ENCODE data around the gene NPFF. TPM values are rescaled to one million over a fixed set of nuclear protein-coding genes. Genes with fewer than 3 reads are reported as not detected.
"Not testable (repeated sequence)": the region's sequence is repeated elsewhere in the genome, so short reads cannot be mapped to it uniquely, and the experiment has no call there.

The NPFF gene
- total RNA-seq, 2 experiments from 2014 or later: not detected

GRCh38 chr12:53484686-53485575, 22.4 kb downstream of the NPFF start:
- ATAC-seq (ENCODE audit: low read depth): no peak
- no peak overlapping the region for H3K4me3 Mint-ChIP-seq
- POLR2A ChIA-PET: interaction anchor here (1.0 to 1.1 kb wide), 2 partner anchors 19 to 24 kb away, joined by 3 read pairs; no protein-coding TSS in a partner anchor

GRCh38 chr12:53483979-53484377, 23.3 kb downstream of the NPFF start:
- no peak for DNase-seq
- H3K4me3 Mint-ChIP-seq: no peak overlapping the region
- peaks cover 25% of the 10 kb centered on the region for H3K36me3 Mint-ChIP-seq
- H3K27ac Mint-ChIP-seq: peak overlapping the region; percentile 24
- no peaks in the 10 kb centered on the region for H3K27me3 Mint-ChIP-seq
- H3K9me3 Mint-ChIP-seq: no peaks in the 10 kb centered on the region
- no peak for ATAC-seq (ENCODE audit: low read depth)
- peaks cover 5% of the 10 kb centered on the region for H3K4me1 Mint-ChIP-seq
- POLR2A ChIA-PET: interaction anchor here (1.0 to 1.9 kb wide), 3 partner anchors 11 to 28 kb away, joined by 3 to 8 read pairs (median 3); no protein-coding TSS in a partner anchor

More at GRCh38 chr12:53484686-53485575, 22.4 kb downstream of the NPFF start:
- Mint-ChIP-seq H3K36me3 (peaks cover 25% of the 10 kb centered on the region), H3K9me3 (no peaks in the 10 kb centered on the region), H3K27me3 (no peaks in the 10 kb centered on the region), H3K27ac (no peak overlapping the region), H3K4me1 (peaks cover 5% of the 10 kb centered on the region)
- no peak for DNase-seq

GRCh38 chr12:53483225-53483978, 23.9 kb downstream of the NPFF start:
- Mint-ChIP-seq H3K27ac (no peak overlapping the region), H3K36me3 (peaks cover 25% of the 10 kb centered on the region), H3K4me1 (peaks cover 5% of the 10 kb centered on the region), H3K27me3 (no peaks in the 10 kb centered on the region), H3K9me3 (no peaks in the 10 kb centered on the region), H3K4me3 (no peak overlapping the region)
- DNase-seq (no peak), ATAC-seq (ENCODE audit: low read depth) (no peak)
- POLR2A ChIA-PET: interaction anchor here (1.0 to 1.9 kb wide), 4 partner anchors 10 to 28 kb away, joined by 3 to 8 read pairs (median 4); partner anchors contain the start of gene TARBP2

GRCh38 chr12:53482626-53483168, 24.6 kb downstream of the NPFF start:
- Mint-ChIP-seq H3K27me3 (no peaks in the 10 kb centered on the region), H3K4me1 (peaks cover 4% of the 10 kb centered on the region), H3K27ac (no peak overlapping the region), H3K36me3 (peaks cover 25% of the 10 kb centered on the region), H3K4me3 (no peak overlapping the region), H3K9me3 (no peaks in the 10 kb centered on the region)
- POLR2A ChIA-PET: interaction anchor here (1.2 to 1.9 kb wide), 4 partner anchors 9 to 42 kb away, joined by 4 to 8 read pairs (median 7); partner anchors contain the start of genes PRR13 and TARBP2
- no peak for ATAC-seq (ENCODE audit: low read depth)
- DNase-seq: no peak

- Mint-ChIP-seq H3K27me3 (no peaks in the 10 kb centered on the region), H3K4me1 (peaks cover 4% of the 10 kb centered on the region), H3K27ac (peak overlapping the region; percentile 67), H3K4me3 (no peak overlapping the region), H3K9me3 (no peaks in the 10 kb centered on the region), H3K36me3 (peaks cover 27% of the 10 kb centered on the region)
- ATAC-seq (ENCODE audit: low read depth): peak; percentile 25
- no peak for DNase-seq
- POLR2A ChIA-PET: interaction anchor here (0.5 to 1.9 kb wide), 6 partner anchors 9 to 130 kb away, joined by 3 to 8 read pairs (median 5); partner anchors contain the start of genes PRR13 and TARBP2
Measured at GRCh38 chr12:53481939-53482586, 25.2 kb downstream of the NPFF start.

- H3K36me3 Mint-ChIP-seq: peaks cover 28% of the 10 kb centered on the region
- not testable (repeated sequence) for DNase-seq; H3K27ac Mint-ChIP-seq; H3K27me3 Mint-ChIP-seq; H3K4me1 Mint-ChIP-seq; ATAC-seq (ENCODE audit: low read depth); H3K4me3 Mint-ChIP-seq; H3K9me3 Mint-ChIP-seq
- POLR2A ChIA-PET: interaction anchor here (1.0 to 1.6 kb wide), 4 partner anchors 10 to 129 kb away, joined by 3 to 8 read pairs (median 4); partner anchors contain the start of gene PRR13
Measured at GRCh38 chr12:53481458-53481857, 25.8 kb downstream of the NPFF start.

- Mint-ChIP-seq H3K27ac (no peak overlapping the region), H3K4me3 (no peak overlapping the region), H3K9me3 (no peaks in the 10 kb centered on the region), H3K27me3 (no peaks in the 10 kb centered on the region), H3K4me1 (peaks cover 8% of the 10 kb centered on the region), H3K36me3 (peaks cover 31% of the 10 kb centered on the region)
- POLR2A ChIA-PET: interaction anchor here (1.3 kb wide), 1 partner anchor 13 kb away, joined by 4 read pairs; no protein-coding TSS in a partner anchor
- no peak for ATAC-seq (ENCODE audit: low read depth)
- no peak for DNase-seq
Measured at GRCh38 chr12:53480491-53481442, 26.5 kb downstream of the NPFF start.

- POLR2A ChIA-PET: no interaction called here
- Mint-ChIP-seq H3K4me1 (peaks cover 16% of the 10 kb centered on the region), H3K36me3 (peaks cover 34% of the 10 kb centered on the region), H3K27me3 (no peaks in the 10 kb centered on the region), H3K9me3 (no peaks in the 10 kb centered on the region), H3K4me3 (no peak overlapping the region), H3K27ac (no peak overlapping the region)
- no peak for DNase-seq
- ATAC-seq (ENCODE audit: low read depth): no peak
Measured at GRCh38 chr12:53479331-53479730, 28.0 kb downstream of the NPFF start.

- no peaks in the 10 kb centered on the region for H3K9me3 Mint-ChIP-seq
- peaks cover 30% of the 10 kb centered on the region for H3K36me3 Mint-ChIP-seq
- ATAC-seq (ENCODE audit: low read depth): no peak
- no peak for DNase-seq
- H3K27me3 Mint-ChIP-seq: no peaks in the 10 kb centered on the region
- H3K4me3 Mint-ChIP-seq: no peak overlapping the region
- POLR2A ChIA-PET: interaction anchor here (0.6 kb wide), 1 partner anchor 280 kb away, joined by 3 read pairs; no protein-coding TSS in a partner anchor
- no peak overlapping the region for H3K27ac Mint-ChIP-seq
- peaks cover 20% of the 10 kb centered on the region for H3K4me1 Mint-ChIP-seq
Measured at GRCh38 chr12:53478865-53479264, 28.4 kb downstream of the NPFF start.

GRCh38 chr12:53476769-53477209, 30.5 kb downstream of the NPFF start:
- Mint-ChIP-seq H3K4me3 (no peak overlapping the region), H3K27ac (no peak overlapping the region), H3K27me3 (no peaks in the 10 kb centered on the region), H3K4me1 (peaks cover 32% of the 10 kb centered on the region), H3K36me3 (peaks cover 27% of the 10 kb centered on the region), H3K9me3 (no peaks in the 10 kb centered on the region)
- DNase-seq: no peak
- POLR2A ChIA-PET: interaction anchor here (0.6 to 0.8 kb wide), 5 partner anchors 11 to 397 kb away, joined by 3 to 9 read pairs (median 3); no protein-coding TSS in a partner anchor
- ATAC-seq (ENCODE audit: low read depth): no peak

GRCh38 chr12:53474819-53475218, 32.5 kb downstream of the NPFF start:
- peak overlapping the region; percentile 82 for H3K27ac Mint-ChIP-seq
- DNase-seq: no peak
- no peaks in the 10 kb centered on the region for H3K9me3 Mint-ChIP-seq
- peaks cover 34% of the 10 kb centered on the region for H3K36me3 Mint-ChIP-seq
- POLR2A ChIA-PET: interaction anchor here (1.3 to 1.5 kb wide), 2 partner anchors 34 to 130 kb away, joined by 3 to 4 read pairs; no protein-coding TSS in a partner anchor
- H3K4me1 Mint-ChIP-seq: peaks cover 38% of the 10 kb centered on the region
- H3K27me3 Mint-ChIP-seq: no peaks in the 10 kb centered on the region
- H3K4me3 Mint-ChIP-seq: peak overlapping the region; percentile 26
- peak; percentile 17 for ATAC-seq (ENCODE audit: low read depth)
